IMR-90 (cell line): ENCODE data around the gene TNFRSF21. TPM values are rescaled to one million over a fixed set of nuclear protein-coding genes. Genes with fewer than 3 reads are reported as not detected.

Source experiments
- ATAC-seq: fragments of 200-7000 bp; cut with Tn5 transposase; 2 replicates; pipeline ENCODE4 v1.9.1; 2020; ENCODE audit warnings: low read depth, mild to moderate bottlenecking, moderate library complexity
- BruUV-seq: library from RNA; stranded (reverse); fragments of 400-500 nt; replicated peaks from 2 replicates; lab custom pipeline; 2021; lab: Mats Ljungman, UMichigan
- CTCF ChIA-PET: fragments of 300-600 bp; formaldehyde crosslinking; extraction: SDS; loops from one replicate; lab custom pipeline; 2021; ENCODE audit warnings: antibody characterized with exemption; lab: Yijun Ruan, JAX
- POLR2A ChIA-PET: fragments of 300-600 bp; sonication (Branson Sonifier 250); formaldehyde crosslinking; loops from one replicate; lab custom pipeline; 2022; ENCODE audit warnings: antibody characterized with exemption; ENCODE audit not compliant: unreplicated experiment; lab: Charles Lee
- DNase-seq: peaks from one replicate; pipeline ENCODE4 v3.0.0; 2013
- H2AFZ ChIP-seq: replicated peaks from 2 replicates; pipeline ENCODE3; 2013; ENCODE audit warnings: low read length, mild to moderate bottlenecking; ENCODE audit not compliant: poor library complexity
- H2AK5ac ChIP-seq: 2 replicates; pipeline ENCODE4 v1.6.1; 2013; ENCODE audit warnings: low read depth, low read length, inconsistent platforms
- H2AK9ac ChIP-seq: replicated peaks from 2 replicates; pipeline ENCODE3; 2013; ENCODE audit warnings: mild to moderate bottlenecking, low read depth, low read length, moderate library complexity; ENCODE audit not compliant: poor library complexity
- H2BK120ac ChIP-seq: 2 replicates; pipeline ENCODE4 v1.6.1; 2013; ENCODE audit warnings: low read depth, low read length, inconsistent platforms
- H2BK15ac ChIP-seq: 3 replicates; pipeline ENCODE4 v1.6.1; 2013; ENCODE audit warnings: low read depth, low read length, inconsistent platforms
- H2BK20ac ChIP-seq: 2 replicates; pipeline ENCODE4 v1.6.1; 2013; ENCODE audit warnings: low read depth, mild to moderate bottlenecking, inconsistent platforms, low read length, moderate library complexity
- H2BK5ac ChIP-seq: 2 replicates; pipeline ENCODE4 v1.6.1; 2013; ENCODE audit warnings: mild to moderate bottlenecking, low read depth, low read length, inconsistent platforms; ENCODE audit not compliant: poor library complexity, severe bottlenecking
- H3K14ac ChIP-seq: replicated peaks from 2 replicates; pipeline ENCODE4 v1.6.1; 2013; ENCODE audit warnings: low read depth, low read length, inconsistent platforms
- H3K18ac ChIP-seq: 2 replicates; pipeline ENCODE4 v1.6.1; 2013; ENCODE audit warnings: low read depth, low read length, control low read depth
- H3K23ac ChIP-seq: 2 replicates; pipeline ENCODE4 v1.6.1; 2013; ENCODE audit warnings: low read depth, low read length, inconsistent platforms
- H3K27ac ChIP-seq: 2 replicates; pipeline ENCODE4 v1.5.1; 2013; ENCODE audit warnings: mild to moderate bottlenecking, control low read depth, low read length; ENCODE audit not compliant: insufficient read depth
- H3K27me3 ChIP-seq: 2 replicates; pipeline ENCODE4 v1.6.1; 2013; ENCODE audit warnings: low read length; ENCODE audit not compliant: control insufficient read depth, insufficient read depth
- H3K36me3 ChIP-seq: 2 replicates; pipeline ENCODE4 v1.6.1; 2013; ENCODE audit warnings: low read length, mixed read lengths; ENCODE audit not compliant: control insufficient read depth, insufficient read depth
- H3K4ac ChIP-seq: 2 replicates; pipeline ENCODE4 v1.6.1; 2013; ENCODE audit warnings: low read depth, low read length, inconsistent platforms
- H3K4me1 ChIP-seq: 2 replicates; pipeline ENCODE4 v1.6.1; 2013; ENCODE audit warnings: low read length, mixed read lengths; ENCODE audit not compliant: control insufficient read depth, insufficient read depth
- H3K4me2 ChIP-seq: 2 replicates; pipeline ENCODE4 v1.6.1; 2013; ENCODE audit warnings: low read depth, mild to moderate bottlenecking, control low read depth, low read length, moderate library complexity
- H3K4me3 ChIP-seq: 2 replicates; pipeline ENCODE4 v1.5.1; 2013; ENCODE audit warnings: low read depth, mild to moderate bottlenecking, control low read depth, low read length, moderate library complexity; ENCODE audit not compliant: insufficient read depth
- H3K56ac ChIP-seq: 2 replicates; pipeline ENCODE4 v1.6.1; 2013; ENCODE audit warnings: low read length, inconsistent platforms; ENCODE audit not compliant: insufficient read depth; ENCODE audit errors: extremely low read depth
- H3K79me1 ChIP-seq, 2 experiments: 2 replicates each; pipeline ENCODE4 v1.6.1; 2013; ENCODE audit warnings: low read length in 2 of 2, inconsistent platforms in 1 of 2, low read depth in 1 of 2
- H3K9ac ChIP-seq: 2 replicates; pipeline ENCODE4 v1.6.1; 2013; ENCODE audit warnings: low read depth, low read length, control low read depth
- H3K9me1 ChIP-seq: 2 replicates; pipeline ENCODE4 v1.6.1; 2013; ENCODE audit warnings: low read length, inconsistent platforms; ENCODE audit not compliant: insufficient read depth
- H3K9me3 ChIP-seq: 2 replicates; pipeline ENCODE4 v1.6.1; 2013; ENCODE audit warnings: low read length; ENCODE audit not compliant: control insufficient read depth, insufficient read depth
- H4K20me1 ChIP-seq: 2 replicates; pipeline ENCODE4 v1.6.1; 2013; ENCODE audit warnings: low read length, inconsistent platforms; ENCODE audit not compliant: insufficient read depth
- H4K5ac ChIP-seq: 2 replicates; pipeline ENCODE4 v1.6.1; 2013; ENCODE audit warnings: mild to moderate bottlenecking, low read depth, low read length, control low read depth
- H4K8ac ChIP-seq, 2 experiments: 2 replicates each; pipeline ENCODE4 v1.6.1; 2013; ENCODE audit warnings: low read depth in 2 of 2, low read length in 2 of 2, control low read depth in 1 of 2, inconsistent platforms in 1 of 2
- H4K91ac ChIP-seq: 2 replicates; pipeline ENCODE4 v1.6.1; 2013; ENCODE audit warnings: low read depth, low read length, inconsistent platforms; ENCODE audit not compliant: insufficient read depth
- CHD1 ChIP-seq: IDR thresholded peaks from 2 replicates; pipeline ENCODE4 v1.6.1; 2012; ENCODE audit warnings: low read depth, low read length, improper control_type of control experiment
- WGBS, 2 experiments: methylation state at CpG; one replicate each; pipeline versions ENCODE4 v1.1.5 to v1.1.7; 2013; ENCODE audit warnings: missing lambda C conversion rate in 2 of 2; ENCODE audit not compliant: insufficient read length in 1 of 2; ENCODE audit errors: extremely low coverage in 2 of 2; 5-methylcytosine and 5-hydroxymethylcytosine counted together
- dilution Hi-C: fragments of 300-500 bp; cut with HindIII; formaldehyde crosslinking; loops from one replicate; pipeline ENCODE4 v1.14.3; 2018; ENCODE audit warnings: low sequenced_read_pairs; ENCODE audit not compliant: unreplicated experiment
- in situ Hi-C: fragments of 300-500 bp; cut with MboI; formaldehyde crosslinking; loops from 3 replicates; pipeline ENCODE4 v1.14.3; 2019; ENCODE audit warnings: low sequenced_read_pairs, inconsistent platforms, mixed read lengths
- intact Hi-C: fragments of 100-400 bp; cut with micrococcal nuclease; formaldehyde crosslinking; loops from 2 replicates; pipeline ENCODE4 v1.10.0; 2022
- polyA plus RNA-seq, 3 experiments: library from polyadenylated mRNA; depleted of rRNA; stranded (reverse); fragments of >200 nt; gene quantifications; 2 replicates each; pipeline ENCODE4 v1.2.3, GENCODE V29; 2012; ENCODE audit warnings: low replicate concordance in 1 of 3
- total RNA-seq: library from RNA; depleted of rRNA; stranded (reverse); fragments of >200 nt; gene quantifications from 2 replicates; pipeline ENCODE4 v1.2.3, GENCODE V29; 2012

Gene TNFRSF21
- total and polyA plus RNA-seq, 2 of the 4 experiments (the other 2 are of a cell fraction), result 2.9 to 6.9 TPM

DNA sequence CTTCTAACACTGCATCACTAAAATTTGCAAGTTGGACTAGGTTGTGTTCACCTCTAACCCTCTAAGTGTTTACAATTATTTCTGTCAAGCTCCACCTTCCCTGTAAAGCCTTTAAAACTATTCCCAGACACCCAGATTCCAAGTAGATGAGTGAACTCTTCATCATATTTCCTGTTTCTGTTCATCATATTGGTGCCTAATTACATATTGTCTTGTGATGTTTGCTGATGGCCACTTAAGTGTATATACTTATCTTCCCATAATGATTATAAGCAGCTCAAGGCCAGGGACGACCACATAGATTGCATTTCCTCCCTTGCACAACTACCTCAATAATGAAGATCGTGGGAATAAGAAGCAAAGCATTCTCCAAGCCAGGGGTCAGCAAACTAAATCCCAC is 16.8 kb downstream of the TNFRSF21 start:
- no peak overlapping the region for H4K91ac ChIP-seq
- no peak overlapping the region for H2BK20ac ChIP-seq
- no peak overlapping the region for H2AK5ac ChIP-seq
- in situ Hi-C loops, result no loop called here
- peaks cover 4% of the 10 kb centered on the region; the same call in 1 of the 2 replicates for H3K4me1 ChIP-seq
- no peak overlapping the region for H4K8ac ChIP-seq
- dilution Hi-C loops, result no loop called here
- intact Hi-C loops, result no loop called here
- no peak overlapping the region for H3K14ac ChIP-seq
- no peaks in the 10 kb centered on the region for H3K9me1 ChIP-seq
- no peak overlapping the region for H2BK120ac ChIP-seq
- peaks cover 6 to 8% of the 10 kb centered on the region in 2 experiments; a peak in 3 of 4 replicates for H3K79me1 ChIP-seq
- no peaks in the 10 kb centered on the region for H3K27me3 ChIP-seq
- H2BK5ac ChIP-seq, result no peak overlapping the region
- no peak overlapping the region for H4K5ac ChIP-seq
- TF ChIP-seq CHD1, result no peak
- no peak overlapping the region for H3K18ac ChIP-seq
- H2AK9ac ChIP-seq, result no peak overlapping the region
- H3K4me2 ChIP-seq, result no peak overlapping the region
- no peak overlapping the region for H3K9ac ChIP-seq
- H3K27ac ChIP-seq, result no peak overlapping the region
- H3K23ac ChIP-seq, result no peak overlapping the region
- WGBS, 2 experiments, result no CpG with 5 or more reads among the region's 2 CpGs
- H2AFZ ChIP-seq, result no peak overlapping the region
- no TSS peak for BruUV-seq
- H4K20me1 ChIP-seq, result no peaks in the 10 kb centered on the region
- no peak overlapping the region for H3K4ac ChIP-seq
- DNase-seq, result peak; percentile 35
- H2BK15ac ChIP-seq, result no peak overlapping the region
- H3K4me3 ChIP-seq, result no peak overlapping the region
- POLR2A ChIA-PET, result no interaction called here
- CTCF ChIA-PET, result interaction anchor here (0.7 kb wide), 1 partner anchor 195 kb away, joined by 3 read pairs; no protein-coding TSS in a partner anchor
- no peak overlapping the region for H3K56ac ChIP-seq
- H3K36me3 ChIP-seq, result no peaks in the 10 kb centered on the region
- no peak for ATAC-seq
- no peaks in the 10 kb centered on the region for H3K9me3 ChIP-seq
